Measurements from ENCODE around the gene G6PC1.
"Not testable (repeated sequence)": the region's sequence is repeated elsewhere in the genome, so short reads cannot be mapped to it uniquely, and the experiment has no call there.

G6PC1 gene

GRCh38 chr17:42873932-42874695, 26.5 kb upstream of the G6PC1 start:
- DNase-seq (ENCODE audit: low read depth), result not testable (repeated sequence)

- DNase-seq (ENCODE audit: low read depth), result no peak
Measured at GRCh38 chr17:42877037-42877436, 23.6 kb upstream of the G6PC1 start.

DNA sequence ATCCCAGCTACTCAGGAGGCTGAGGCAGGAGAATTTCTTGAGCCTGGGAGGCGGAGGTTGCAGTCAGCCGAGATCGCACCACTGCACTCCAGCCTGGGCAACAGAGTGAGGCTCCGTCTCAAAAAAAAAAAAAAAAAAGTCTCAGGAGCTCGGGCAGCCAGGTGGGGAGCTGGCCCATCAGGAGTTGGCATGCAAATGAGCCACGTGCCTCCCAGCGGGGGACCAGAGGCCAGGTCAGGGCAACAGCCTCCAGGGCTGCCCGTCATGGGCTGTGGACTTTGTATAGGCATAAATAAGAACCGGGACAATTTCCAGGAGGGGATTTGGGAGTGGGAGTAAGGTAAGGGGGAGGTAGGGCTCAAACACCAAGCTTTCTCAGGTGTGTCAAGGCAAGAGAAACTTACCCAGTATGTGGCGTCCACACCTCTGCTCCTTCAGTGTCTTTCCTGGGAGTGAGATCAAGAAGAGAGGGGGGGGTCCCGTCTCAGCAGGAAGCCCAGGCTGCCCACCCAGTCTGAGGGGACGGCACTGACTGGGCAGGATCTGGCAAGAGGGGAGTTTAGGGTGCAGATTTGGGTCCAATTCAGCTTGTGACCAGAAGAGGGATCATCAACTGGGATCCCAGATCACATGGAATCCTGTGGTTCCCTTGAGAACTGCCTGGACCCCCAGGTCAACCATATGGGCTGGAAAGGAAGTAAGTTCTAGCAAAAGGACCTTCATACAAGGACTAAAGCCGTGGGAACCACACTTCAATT, 22.3 kb upstream of the G6PC1 start:
- DNase-seq (ENCODE audit: low read depth), result no peak

DNA sequence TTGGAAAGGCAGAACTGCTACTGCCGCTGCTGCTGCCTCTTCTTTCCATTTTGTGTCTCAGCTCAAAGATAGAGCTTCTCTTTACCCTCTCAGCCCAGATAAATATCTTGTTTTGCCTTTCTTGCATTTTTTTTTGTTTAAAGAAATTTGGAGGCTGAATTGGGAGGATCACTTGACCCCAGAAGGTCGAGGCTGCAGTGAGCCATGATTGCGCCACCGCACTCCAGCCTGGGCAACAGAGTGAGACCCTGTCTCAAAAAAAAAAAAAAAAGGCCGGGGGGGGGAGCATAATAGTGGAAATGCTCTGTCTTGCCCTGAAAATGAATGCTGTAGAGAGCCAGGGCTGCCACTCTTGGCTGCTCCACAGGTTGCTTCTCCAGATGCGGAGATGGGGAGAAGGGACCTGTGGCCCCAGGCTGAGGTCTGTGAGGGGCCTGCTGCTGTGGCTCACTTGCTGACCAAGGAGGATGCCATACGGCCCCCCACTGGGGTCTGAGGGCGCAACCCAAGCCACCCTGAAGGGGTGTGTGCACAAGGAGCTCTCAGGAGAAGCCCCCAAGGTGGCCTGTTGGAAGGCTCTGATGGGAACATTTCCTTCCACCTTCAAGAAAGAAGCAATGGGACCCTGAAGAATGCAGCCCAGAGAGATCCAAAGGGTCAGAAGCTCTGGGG, 21.5 kb upstream of the G6PC1 start:
- DNase-seq (ENCODE audit: low read depth), result no peak

DNA sequence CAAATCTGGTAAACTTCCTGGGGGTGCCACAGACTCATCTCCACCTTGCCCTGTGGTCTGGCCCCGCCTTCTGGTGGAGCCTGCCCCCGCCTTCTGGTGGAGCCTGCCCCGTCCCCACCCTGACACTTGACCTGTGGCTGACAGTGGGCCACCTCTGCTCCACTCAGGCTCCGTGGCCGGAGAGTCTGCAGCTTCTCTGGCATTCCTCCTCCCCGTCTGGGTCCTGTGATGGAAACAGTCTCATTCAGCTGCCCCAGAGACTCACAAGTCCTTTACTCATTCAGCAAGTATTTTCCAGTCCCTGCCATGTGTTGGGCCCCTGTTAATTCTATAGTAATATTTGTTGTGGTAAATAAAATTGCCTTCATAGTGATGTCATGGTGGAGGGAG, 21.0 kb upstream of the G6PC1 start:
- no peak for DNase-seq (ENCODE audit: low read depth)

DNA sequence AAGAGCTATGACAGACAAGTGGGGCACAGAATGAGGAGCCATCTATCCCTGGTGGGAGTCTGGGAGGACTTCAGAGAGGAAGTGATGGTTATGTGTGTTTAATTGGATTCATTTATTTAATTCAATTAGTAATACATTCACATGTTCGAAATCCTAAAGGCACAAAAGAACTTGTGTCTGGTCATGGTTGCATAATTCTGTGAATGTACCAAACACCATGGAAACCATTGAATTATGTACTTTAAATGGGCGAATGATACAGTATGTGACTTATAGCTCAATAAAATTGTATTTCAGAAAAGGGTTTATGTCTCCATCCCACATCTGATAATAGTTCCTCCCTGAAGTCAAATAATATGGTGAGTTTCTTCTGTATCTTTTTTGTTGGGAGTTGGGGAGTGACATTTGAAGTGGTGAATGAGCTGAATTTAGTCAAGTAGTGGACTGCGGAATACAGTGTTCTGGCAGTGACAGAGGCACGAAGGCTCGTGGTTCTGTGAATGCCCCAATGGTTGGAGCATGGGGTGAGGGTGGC, 19.8 kb upstream of the G6PC1 start:
- no peak for DNase-seq (ENCODE audit: low read depth)

DNA sequence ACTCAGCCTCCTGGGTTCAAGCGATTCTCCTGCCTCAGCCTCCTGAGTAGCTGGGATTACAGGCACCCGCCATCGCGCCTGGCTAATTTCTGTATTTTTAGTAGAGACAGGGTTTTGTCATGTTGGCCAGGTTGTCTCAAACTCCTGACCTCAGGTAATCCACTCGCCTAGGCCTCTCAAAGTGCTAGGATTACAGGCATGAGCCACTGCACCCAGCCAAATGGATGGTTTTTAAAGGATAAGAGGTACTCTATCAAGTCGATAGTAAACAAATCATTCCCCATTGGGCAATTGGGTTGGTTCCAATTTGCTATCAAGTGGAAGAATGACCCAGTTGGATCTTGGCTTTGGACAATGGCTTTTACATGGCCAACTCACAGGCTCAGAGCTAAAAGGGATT, 18.9 kb upstream of the G6PC1 start:
- not testable (repeated sequence) for DNase-seq (ENCODE audit: low read depth)

- no peak for DNase-seq (ENCODE audit: low read depth)
Measured at GRCh38 chr17:42882166-42882565, 18.4 kb upstream of the G6PC1 start.

DNA sequence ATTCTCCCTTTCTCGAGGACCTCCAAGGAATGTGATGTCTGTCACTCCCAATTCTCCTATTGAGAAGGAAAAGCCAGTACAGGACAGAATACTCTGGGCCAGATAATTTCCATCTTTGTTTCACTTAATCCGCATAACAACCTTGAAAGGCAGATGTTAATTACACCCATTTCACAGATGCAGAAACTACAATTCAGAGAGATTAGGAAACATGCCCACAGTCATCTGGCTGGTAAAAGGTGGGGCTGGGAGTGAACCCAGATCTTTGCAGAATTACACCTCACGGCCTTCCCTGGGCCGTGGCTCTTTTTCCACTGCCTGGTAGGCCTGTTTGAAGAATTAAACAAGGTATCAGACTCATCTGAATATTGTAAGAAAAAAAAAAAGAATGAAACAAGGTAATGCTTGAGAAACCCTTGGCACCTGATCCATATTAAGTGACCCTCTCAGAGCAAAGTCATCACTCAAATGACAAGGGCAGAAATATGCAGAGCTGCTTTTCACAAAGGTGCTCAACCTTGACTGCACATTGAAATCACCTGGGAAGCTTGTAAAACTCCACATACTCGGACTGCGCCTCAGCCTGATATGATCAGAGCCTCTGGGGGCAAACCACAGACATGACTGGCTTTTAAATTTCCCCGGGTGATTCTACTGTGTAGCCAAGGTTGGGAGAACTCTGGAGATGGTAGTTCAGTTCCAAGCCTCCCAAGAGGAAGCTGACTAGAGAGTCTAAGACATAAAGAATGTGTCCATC, 16.6 kb upstream of the G6PC1 start:
- no peak for DNase-seq (ENCODE audit: low read depth)

- DNase-seq (ENCODE audit: low read depth), result not testable (repeated sequence)
Measured at GRCh38 chr17:42885806-42886205, 14.8 kb upstream of the G6PC1 start.

DNA sequence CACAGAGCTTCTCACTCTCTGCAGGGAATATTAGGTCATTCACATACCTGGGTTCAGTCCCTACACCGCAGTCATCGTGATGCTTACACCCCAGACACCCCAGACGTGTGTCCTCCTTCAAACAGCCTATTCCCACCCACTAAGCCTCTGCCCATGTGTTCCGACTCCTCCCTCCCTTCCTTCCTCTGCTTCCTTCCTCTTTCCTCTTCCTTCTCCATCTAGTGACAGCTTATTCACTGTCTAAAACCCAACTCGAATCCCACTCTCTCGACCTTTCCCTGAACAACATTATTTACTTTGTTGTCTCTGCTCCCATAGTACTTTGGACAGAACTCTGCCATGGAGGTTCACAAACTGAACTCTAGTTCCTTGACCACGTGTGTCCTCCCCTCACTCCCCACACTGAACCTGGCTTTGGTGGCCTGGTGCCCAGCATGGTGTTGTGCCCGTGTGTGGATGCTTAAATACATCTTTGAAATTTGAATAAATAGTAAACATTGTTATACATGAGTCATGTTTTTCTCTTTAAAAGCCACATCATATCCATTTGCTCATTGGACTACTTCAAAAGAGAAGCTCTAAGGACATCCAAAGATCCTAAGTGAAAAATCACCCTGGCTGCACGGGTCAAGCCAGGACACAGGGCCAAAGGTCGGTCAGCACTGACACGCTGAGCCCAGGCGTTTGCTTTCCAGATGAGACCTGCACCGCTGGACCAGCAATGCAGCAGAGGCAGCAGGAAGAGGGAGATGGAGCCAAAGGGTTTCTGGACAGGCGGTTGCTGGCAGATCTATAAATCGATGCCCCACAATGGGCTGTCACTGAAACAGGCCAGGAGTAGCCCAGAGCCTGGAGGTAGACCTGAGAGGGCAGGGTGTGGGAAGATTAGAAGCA, 14.1 kb upstream of the G6PC1 start:
- DNase-seq (ENCODE audit: low read depth), result no peak

- no peak for DNase-seq (ENCODE audit: low read depth)
Measured at GRCh38 chr17:42889809-42890208, 10.8 kb upstream of the G6PC1 start.

GRCh38 chr17:42891539-42892152, 9.0 kb upstream of the G6PC1 start:
- DNase-seq (ENCODE audit: low read depth), result no peak

DNA sequence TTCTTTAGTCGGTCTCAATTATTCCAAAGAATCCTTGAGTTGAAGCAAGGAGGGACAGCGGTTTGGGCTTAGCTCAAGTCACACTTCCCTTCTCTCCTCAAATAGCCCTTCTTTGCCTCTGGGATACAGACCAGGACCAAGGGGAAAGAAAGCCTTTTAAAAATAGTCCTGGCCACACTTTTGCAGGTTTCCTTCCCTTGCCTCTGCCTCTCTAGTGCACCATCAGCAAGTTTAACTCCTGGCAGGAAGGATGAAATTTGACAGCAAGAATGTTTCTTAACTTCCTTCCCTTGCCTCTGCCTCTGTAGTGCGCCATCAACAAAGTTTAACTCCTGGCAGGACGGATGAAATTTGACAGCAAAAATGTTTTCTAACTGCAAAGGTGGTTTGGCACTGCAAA, 7.2 kb upstream of the G6PC1 start:
- no peak for DNase-seq (ENCODE audit: low read depth)

GRCh38 chr17:42894283-42895184, 6.1 kb upstream of the G6PC1 start:
- no peak for DNase-seq (ENCODE audit: low read depth)

DNA sequence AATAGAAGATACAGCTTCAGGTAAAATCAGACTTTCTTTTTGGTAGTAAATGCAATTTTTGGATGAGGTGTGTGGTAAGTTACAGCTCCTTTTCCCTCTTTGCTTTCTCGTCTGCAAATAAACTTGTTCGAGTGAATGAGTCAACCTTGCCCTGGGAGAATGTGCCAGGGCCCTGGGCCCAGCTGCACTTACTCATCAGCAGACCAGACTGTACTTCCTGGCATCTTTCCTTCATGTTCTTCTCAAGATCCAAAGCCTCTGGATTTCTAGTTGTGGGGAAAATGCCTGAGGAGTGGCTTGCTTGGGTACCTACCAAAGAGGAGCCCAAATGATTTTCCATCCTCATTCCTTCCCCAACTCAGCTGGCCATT, 5.4 kb upstream of the G6PC1 start:
- peak; percentile 81 for DNase-seq (ENCODE audit: low read depth)

- DNase-seq (ENCODE audit: low read depth), result no peak
Measured at GRCh38 chr17:42898147-42898811, 2.3 kb upstream of the G6PC1 start.

GRCh38 chr17:42899981-42900380, 618 bp upstream of the G6PC1 start:
- not testable (repeated sequence) for DNase-seq (ENCODE audit: low read depth)

Data from fibroblast of the conjunctiva (primary cell).